IMR-90 (cell line): ENCODE results near the gene OBP2B. TPM values are rescaled to one million over a fixed set of nuclear protein-coding genes. Genes with fewer than 3 reads are reported as not detected.

Experiments used
- ATAC-seq: fragments of 200-7000 bp; cut with Tn5 transposase; 2 replicates; pipeline ENCODE4 v1.9.1; 2020; ENCODE audit warnings: low read depth, mild to moderate bottlenecking, moderate library complexity
- BruUV-seq: library from RNA; stranded (reverse); fragments of 400-500 nt; replicated peaks from 2 replicates; lab custom pipeline; 2021; lab: Mats Ljungman, UMichigan
- CTCF ChIA-PET: fragments of 300-600 bp; formaldehyde crosslinking; extraction: SDS; loops from one replicate; lab custom pipeline; 2021; ENCODE audit warnings: antibody characterized with exemption; lab: Yijun Ruan, JAX
- POLR2A ChIA-PET: fragments of 300-600 bp; sonication (Branson Sonifier 250); formaldehyde crosslinking; loops from one replicate; lab custom pipeline; 2022; ENCODE audit warnings: antibody characterized with exemption; ENCODE audit not compliant: unreplicated experiment; lab: Charles Lee
- DNase-seq: peaks from one replicate; pipeline ENCODE4 v3.0.0; 2013
- H2AFZ ChIP-seq: replicated peaks from 2 replicates; pipeline ENCODE3; 2013; ENCODE audit warnings: low read length, mild to moderate bottlenecking; ENCODE audit not compliant: poor library complexity
- H2AK5ac ChIP-seq: 2 replicates; pipeline ENCODE4 v1.6.1; 2013; ENCODE audit warnings: low read depth, low read length, inconsistent platforms
- H2AK9ac ChIP-seq: replicated peaks from 2 replicates; pipeline ENCODE3; 2013; ENCODE audit warnings: mild to moderate bottlenecking, low read depth, low read length, moderate library complexity; ENCODE audit not compliant: poor library complexity
- H2BK120ac ChIP-seq: 2 replicates; pipeline ENCODE4 v1.6.1; 2013; ENCODE audit warnings: low read depth, low read length, inconsistent platforms
- H2BK15ac ChIP-seq: 3 replicates; pipeline ENCODE4 v1.6.1; 2013; ENCODE audit warnings: low read depth, low read length, inconsistent platforms
- H2BK20ac ChIP-seq: 2 replicates; pipeline ENCODE4 v1.6.1; 2013; ENCODE audit warnings: low read depth, mild to moderate bottlenecking, inconsistent platforms, low read length, moderate library complexity
- H2BK5ac ChIP-seq: 2 replicates; pipeline ENCODE4 v1.6.1; 2013; ENCODE audit warnings: mild to moderate bottlenecking, low read depth, low read length, inconsistent platforms; ENCODE audit not compliant: poor library complexity, severe bottlenecking
- H3K14ac ChIP-seq: replicated peaks from 2 replicates; pipeline ENCODE4 v1.6.1; 2013; ENCODE audit warnings: low read depth, low read length, inconsistent platforms
- H3K18ac ChIP-seq: 2 replicates; pipeline ENCODE4 v1.6.1; 2013; ENCODE audit warnings: low read depth, low read length, control low read depth
- H3K23ac ChIP-seq: 2 replicates; pipeline ENCODE4 v1.6.1; 2013; ENCODE audit warnings: low read depth, low read length, inconsistent platforms
- H3K27ac ChIP-seq: 2 replicates; pipeline ENCODE4 v1.5.1; 2013; ENCODE audit warnings: mild to moderate bottlenecking, control low read depth, low read length; ENCODE audit not compliant: insufficient read depth
- H3K27me3 ChIP-seq: 2 replicates; pipeline ENCODE4 v1.6.1; 2013; ENCODE audit warnings: low read length; ENCODE audit not compliant: control insufficient read depth, insufficient read depth
- H3K36me3 ChIP-seq: 2 replicates; pipeline ENCODE4 v1.6.1; 2013; ENCODE audit warnings: low read length, mixed read lengths; ENCODE audit not compliant: control insufficient read depth, insufficient read depth
- H3K4ac ChIP-seq: 2 replicates; pipeline ENCODE4 v1.6.1; 2013; ENCODE audit warnings: low read depth, low read length, inconsistent platforms
- H3K4me1 ChIP-seq: 2 replicates; pipeline ENCODE4 v1.6.1; 2013; ENCODE audit warnings: low read length, mixed read lengths; ENCODE audit not compliant: control insufficient read depth, insufficient read depth
- H3K4me2 ChIP-seq: 2 replicates; pipeline ENCODE4 v1.6.1; 2013; ENCODE audit warnings: low read depth, mild to moderate bottlenecking, control low read depth, low read length, moderate library complexity
- H3K4me3 ChIP-seq: 2 replicates; pipeline ENCODE4 v1.5.1; 2013; ENCODE audit warnings: low read depth, mild to moderate bottlenecking, control low read depth, low read length, moderate library complexity; ENCODE audit not compliant: insufficient read depth
- H3K56ac ChIP-seq: 2 replicates; pipeline ENCODE4 v1.6.1; 2013; ENCODE audit warnings: low read length, inconsistent platforms; ENCODE audit not compliant: insufficient read depth; ENCODE audit errors: extremely low read depth
- H3K79me1 ChIP-seq, 2 experiments: 2 replicates each; pipeline ENCODE4 v1.6.1; 2013; ENCODE audit warnings: low read length in 2 of 2, inconsistent platforms in 1 of 2, low read depth in 1 of 2
- H3K9ac ChIP-seq: 2 replicates; pipeline ENCODE4 v1.6.1; 2013; ENCODE audit warnings: low read depth, low read length, control low read depth
- H3K9me1 ChIP-seq: 2 replicates; pipeline ENCODE4 v1.6.1; 2013; ENCODE audit warnings: low read length, inconsistent platforms; ENCODE audit not compliant: insufficient read depth
- H3K9me3 ChIP-seq: 2 replicates; pipeline ENCODE4 v1.6.1; 2013; ENCODE audit warnings: low read length; ENCODE audit not compliant: control insufficient read depth, insufficient read depth
- H4K20me1 ChIP-seq: 2 replicates; pipeline ENCODE4 v1.6.1; 2013; ENCODE audit warnings: low read length, inconsistent platforms; ENCODE audit not compliant: insufficient read depth
- H4K5ac ChIP-seq: 2 replicates; pipeline ENCODE4 v1.6.1; 2013; ENCODE audit warnings: mild to moderate bottlenecking, low read depth, low read length, control low read depth
- H4K8ac ChIP-seq, 2 experiments: 2 replicates each; pipeline ENCODE4 v1.6.1; 2013; ENCODE audit warnings: low read depth in 2 of 2, low read length in 2 of 2, control low read depth in 1 of 2, inconsistent platforms in 1 of 2
- H4K91ac ChIP-seq: 2 replicates; pipeline ENCODE4 v1.6.1; 2013; ENCODE audit warnings: low read depth, low read length, inconsistent platforms; ENCODE audit not compliant: insufficient read depth
- BHLHE40 ChIP-seq: fragments of 150-350 bp; IDR thresholded peaks from 2 replicates; pipeline ENCODE4 v1.6.1; 2016; ENCODE audit warnings: mild to moderate bottlenecking, low read depth, low read length
- CEBPB ChIP-seq: IDR thresholded peaks from 2 replicates; pipeline ENCODE4 v1.6.1; 2012; ENCODE audit warnings: low read depth, low read length, improper control_type of control experiment
- CHD1 ChIP-seq: IDR thresholded peaks from 2 replicates; pipeline ENCODE4 v1.6.1; 2012; ENCODE audit warnings: low read depth, low read length, improper control_type of control experiment
- FOS ChIP-seq: fragments of 150-350 bp; IDR thresholded peaks from 2 replicates; pipeline ENCODE4 v1.6.1; 2016; ENCODE audit warnings: low read depth, low read length
- MAFK ChIP-seq: IDR thresholded peaks from 2 replicates; pipeline ENCODE4 v1.6.1; 2012; ENCODE audit warnings: low read depth, low read length, improper control_type of control experiment
- MAZ ChIP-seq: IDR thresholded peaks from 2 replicates; pipeline ENCODE4 v1.6.1; 2012; ENCODE audit warnings: low read depth, mild to moderate bottlenecking, low read length, improper control_type of control experiment, moderate library complexity, borderline replicate concordance
- MXI1 ChIP-seq: IDR thresholded peaks from 2 replicates; pipeline ENCODE4 v1.6.1; 2012; ENCODE audit warnings: low read depth, mild to moderate bottlenecking, low read length, moderate library complexity, borderline replicate concordance
- NFE2L2 ChIP-seq: fragments of 150-350 bp; IDR thresholded peaks from 2 replicates; pipeline ENCODE4 v1.6.1; 2016; ENCODE audit warnings: low read depth, mild to moderate bottlenecking, low read length
- POLR2A ChIP-seq: IDR thresholded peaks from 2 replicates; pipeline ENCODE4 v1.6.1; 2012; ENCODE audit warnings: mild to moderate bottlenecking, low read depth, low read length
- RAD21 ChIP-seq: IDR thresholded peaks from 2 replicates; pipeline ENCODE4 v1.6.1; 2012; ENCODE audit warnings: low read length, improper control_type of control experiment
- RCOR1 ChIP-seq: IDR thresholded peaks from 2 replicates; pipeline ENCODE4 v1.6.1; 2012; ENCODE audit warnings: mild to moderate bottlenecking, low read length, improper control_type of control experiment; ENCODE audit not compliant: insufficient replicate concordance
- RFX5 ChIP-seq: IDR thresholded peaks from 2 replicates; pipeline ENCODE4 v1.8.0; 2012; ENCODE audit warnings: low read depth, mild to moderate bottlenecking, low read length, moderate library complexity
- SMC3 ChIP-seq: fragments of 150-350 bp; IDR thresholded peaks from 2 replicates; pipeline ENCODE4 v1.6.1; 2016; ENCODE audit warnings: low read depth, mild to moderate bottlenecking, antibody characterized with exemption, low read length, moderate library complexity
- USF2 ChIP-seq: fragments of 150-350 bp; IDR thresholded peaks from 2 replicates; pipeline ENCODE4 v1.6.1; 2017; ENCODE audit warnings: mild to moderate bottlenecking, antibody characterized with exemption, low read length, low read depth
- WGBS, 2 experiments: methylation state at CpG; one replicate each; pipeline versions ENCODE4 v1.1.5 to v1.1.7; 2013; ENCODE audit warnings: missing lambda C conversion rate in 2 of 2; ENCODE audit not compliant: insufficient read length in 1 of 2; ENCODE audit errors: extremely low coverage in 2 of 2; 5-methylcytosine and 5-hydroxymethylcytosine counted together
- dilution Hi-C: fragments of 300-500 bp; cut with HindIII; formaldehyde crosslinking; loops from one replicate; pipeline ENCODE4 v1.14.3; 2018; ENCODE audit warnings: low sequenced_read_pairs; ENCODE audit not compliant: unreplicated experiment
- in situ Hi-C: fragments of 300-500 bp; cut with MboI; formaldehyde crosslinking; loops from 3 replicates; pipeline ENCODE4 v1.14.3; 2019; ENCODE audit warnings: low sequenced_read_pairs, inconsistent platforms, mixed read lengths
- intact Hi-C: fragments of 100-400 bp; cut with micrococcal nuclease; formaldehyde crosslinking; loops from 2 replicates; pipeline ENCODE4 v1.10.0; 2022
- polyA plus RNA-seq, 3 experiments: library from polyadenylated mRNA; depleted of rRNA; stranded (reverse); fragments of >200 nt; gene quantifications; 2 replicates each; pipeline ENCODE4 v1.2.3, GENCODE V29; 2012; ENCODE audit warnings: low replicate concordance in 1 of 3
- total RNA-seq: library from RNA; depleted of rRNA; stranded (reverse); fragments of >200 nt; gene quantifications from 2 replicates; pipeline ENCODE4 v1.2.3, GENCODE V29; 2012
- TF ChIP-seq, protein P1 (sequence below): fragments of 150-350 bp; IDR thresholded peaks from 2 replicates; pipeline ENCODE4 v1.6.1; 2016; ENCODE audit warnings: low read depth, mild to moderate bottlenecking, low read length, moderate library complexity, borderline replicate concordance
- TF ChIP-seq, protein P2 (sequence below): conservative IDR thresholded peaks from 2 replicates; pipeline ENCODE4 v1.5.1; 2012; ENCODE audit warnings: mild to moderate bottlenecking, low read depth, low read length, improper control_type of control experiment

Gene OBP2B
- total and polyA plus RNA-seq, 2 of the 4 experiments (the other 2 are of a cell fraction), result not detected

- Histone ChIP-seq H3K9me3 (no peaks in the 10 kb centered on the region), H4K20me1 (no peaks in the 10 kb centered on the region), H3K36me3 (no peaks in the 10 kb centered on the region), H2BK120ac (no peak overlapping the region), H2BK15ac (no peak overlapping the region), H3K18ac (no peak overlapping the region), H3K56ac (no peak overlapping the region), H3K4me3 (no peak overlapping the region), H2AK9ac (no peak overlapping the region), H3K4ac (no peak overlapping the region), H3K4me1 (no peaks in the 10 kb centered on the region), H3K14ac (no peak overlapping the region), H3K9ac (no peak overlapping the region), H2BK20ac (no peak overlapping the region), H3K27ac (no peak overlapping the region), H4K5ac (no peak overlapping the region), H2AFZ (no peak overlapping the region), H3K9me1 (no peaks in the 10 kb centered on the region), H2BK5ac (no peak overlapping the region), H2AK5ac (no peak overlapping the region), H3K4me2 (no peak overlapping the region), H3K79me1 (no peaks in the 10 kb centered on the region), H3K27me3 (peaks cover 11% of the 10 kb centered on the region), H3K23ac (no peak overlapping the region), H4K91ac (no peak overlapping the region), H4K8ac (no peak overlapping the region)
- dilution Hi-C loops, result no loop called here
- no peak for TF ChIP-seq USF2
- TF ChIP-seq SMC3, result no peak
- no peak for TF ChIP-seq NFE2L2
- TF ChIP-seq, protein P1, sequence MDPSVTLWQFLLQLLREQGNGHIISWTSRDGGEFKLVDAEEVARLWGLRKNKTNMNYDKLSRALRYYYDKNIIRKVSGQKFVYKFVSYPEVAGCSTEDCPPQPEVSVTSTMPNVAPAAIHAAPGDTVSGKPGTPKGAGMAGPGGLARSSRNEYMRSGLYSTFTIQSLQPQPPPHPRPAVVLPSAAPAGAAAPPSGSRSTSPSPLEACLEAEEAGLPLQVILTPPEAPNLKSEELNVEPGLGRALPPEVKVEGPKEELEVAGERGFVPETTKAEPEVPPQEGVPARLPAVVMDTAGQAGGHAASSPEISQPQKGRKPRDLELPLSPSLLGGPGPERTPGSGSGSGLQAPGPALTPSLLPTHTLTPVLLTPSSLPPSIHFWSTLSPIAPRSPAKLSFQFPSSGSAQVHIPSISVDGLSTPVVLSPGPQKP, result no peak
- no peak for TF ChIP-seq CHD1
- TF ChIP-seq MAFK, result no peak
- no peak for TF ChIP-seq POLR2A
- TF ChIP-seq RCOR1, result no peak
- TF ChIP-seq, protein P2, sequence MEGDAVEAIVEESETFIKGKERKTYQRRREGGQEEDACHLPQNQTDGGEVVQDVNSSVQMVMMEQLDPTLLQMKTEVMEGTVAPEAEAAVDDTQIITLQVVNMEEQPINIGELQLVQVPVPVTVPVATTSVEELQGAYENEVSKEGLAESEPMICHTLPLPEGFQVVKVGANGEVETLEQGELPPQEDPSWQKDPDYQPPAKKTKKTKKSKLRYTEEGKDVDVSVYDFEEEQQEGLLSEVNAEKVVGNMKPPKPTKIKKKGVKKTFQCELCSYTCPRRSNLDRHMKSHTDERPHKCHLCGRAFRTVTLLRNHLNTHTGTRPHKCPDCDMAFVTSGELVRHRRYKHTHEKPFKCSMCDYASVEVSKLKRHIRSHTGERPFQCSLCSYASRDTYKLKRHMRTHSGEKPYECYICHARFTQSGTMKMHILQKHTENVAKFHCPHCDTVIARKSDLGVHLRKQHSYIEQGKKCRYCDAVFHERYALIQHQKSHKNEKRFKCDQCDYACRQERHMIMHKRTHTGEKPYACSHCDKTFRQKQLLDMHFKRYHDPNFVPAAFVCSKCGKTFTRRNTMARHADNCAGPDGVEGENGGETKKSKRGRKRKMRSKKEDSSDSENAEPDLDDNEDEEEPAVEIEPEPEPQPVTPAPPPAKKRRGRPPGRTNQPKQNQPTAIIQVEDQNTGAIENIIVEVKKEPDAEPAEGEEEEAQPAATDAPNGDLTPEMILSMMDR, result no peak
- TF ChIP-seq CEBPB, result no peak
- TF ChIP-seq BHLHE40, result no peak
- TF ChIP-seq MXI1, result no peak
- no peak for TF ChIP-seq MAZ
- no peak for TF ChIP-seq RFX5
- TF ChIP-seq RAD21, result no peak
- TF ChIP-seq FOS, result no peak
- ChIA-PET POLR2A (no interaction called here), CTCF (no interaction called here)
- DNase-seq (no peak), ATAC-seq (no peak)
- BruUV-seq, result no TSS peak
- 63% methylated on average over 13 of the region's 31 CpGs; no CpG with 5 or more reads in 1 of the 2 experiments for WGBS, 2 experiments
- in situ Hi-C loops, result no loop called here
- intact Hi-C loops, result no loop called here
Measured at GRCh38 chr9:133234577-133235322, 25.7 kb upstream of the OBP2B start.
